H4 (cell line): ENCODE measurements around the gene GNB1. TPM values are rescaled to one million over a fixed set of nuclear protein-coding genes. Genes with fewer than 3 reads are reported as not detected.
"Not testable (repeated sequence)": the region's sequence is repeated elsewhere in the genome, so short reads cannot be mapped to it uniquely, and the experiment has no call there.

Source experiments
- DNase-seq: peaks from one replicate; pipeline ENCODE4 v3.0.0-alpha.2; 2015; ENCODE audit warnings: low spot score
- total RNA-seq: library from RNA; depleted of rRNA; stranded (reverse); fragments of >200 nt; shearing (Covaris generic); gene quantifications from 2 replicates; pipeline ENCODE4 v1.2.3, GENCODE V29; 2014

The GNB1 gene
- total RNA-seq, 1 experiment from 2014 or later: 75.8 TPM

- DNase-seq: peak; percentile 53
These were observed 627 bp upstream of the GNB1 start for GRCh38 chr1:1891349-1892078.

DNA sequence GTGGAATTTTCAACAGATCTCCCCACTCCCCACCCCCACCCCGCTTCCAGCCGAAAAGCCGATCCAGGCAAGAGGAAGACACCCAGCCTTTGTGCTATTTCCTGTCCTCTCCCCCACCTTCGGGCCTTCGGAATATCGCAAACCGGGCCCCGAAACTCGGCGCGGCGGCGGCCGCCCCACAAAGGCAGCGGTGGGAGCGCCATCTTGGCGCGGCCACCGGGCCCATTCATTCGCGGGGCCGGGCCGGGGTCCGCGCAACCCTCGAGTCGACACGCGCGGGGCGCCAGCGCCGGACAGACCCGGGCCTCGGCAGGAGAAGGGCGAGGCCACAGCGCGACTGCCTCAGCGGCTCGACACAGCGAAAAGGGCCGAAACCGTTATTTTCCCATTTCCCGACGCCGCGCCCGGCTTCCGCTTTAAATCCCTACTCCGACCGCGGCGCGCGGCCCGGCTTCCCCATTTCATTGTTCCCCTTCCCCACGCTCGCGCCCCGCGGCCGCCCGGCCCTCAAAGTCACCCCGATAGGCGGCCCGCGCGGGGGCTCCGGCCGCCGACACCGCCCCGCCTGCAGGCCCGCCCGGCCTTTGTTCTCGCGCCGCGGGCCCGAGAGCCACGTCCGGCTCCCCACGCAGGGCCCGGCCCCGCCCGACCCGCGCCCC lies 911 bp downstream of the GNB1 start:
- no peak for DNase-seq

DNA sequence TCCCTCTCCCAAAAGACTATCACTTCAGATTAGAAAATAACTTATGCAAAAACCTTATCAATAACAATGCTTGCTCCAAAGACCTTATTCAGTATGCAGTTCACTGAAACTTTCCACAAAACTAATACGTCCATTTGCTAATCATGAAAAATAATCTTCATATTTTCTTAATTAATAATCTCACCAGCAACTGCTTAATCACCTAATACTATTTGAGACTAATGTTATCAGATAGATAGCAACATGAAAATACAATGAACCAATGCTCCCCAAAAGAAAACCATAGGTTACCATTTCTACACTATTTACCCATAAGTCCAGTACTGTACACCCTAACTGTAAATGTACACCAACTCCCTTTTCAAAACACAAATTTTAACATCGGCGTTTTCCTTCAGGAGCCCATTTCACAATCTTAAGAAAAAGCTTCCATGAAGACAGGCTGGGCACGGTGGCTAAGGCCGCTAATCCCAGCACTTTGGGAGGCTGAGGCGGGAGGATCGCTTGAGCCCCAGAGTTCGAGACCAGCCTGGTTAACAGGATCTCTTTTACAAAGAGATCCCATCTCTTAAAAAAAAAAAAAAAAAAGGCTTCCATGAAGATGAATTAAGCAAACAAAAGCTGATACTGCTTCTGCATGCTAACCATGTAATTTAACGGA lies 1.7 kb downstream of the GNB1 start:
- no peak for DNase-seq

- not testable (repeated sequence) for DNase-seq
These were observed 7.0 kb downstream of the GNB1 start for GRCh38 chr1:1883890-1884289.

- no peak for DNase-seq
These were observed 7.6 kb downstream of the GNB1 start for GRCh38 chr1:1883092-1883873.

DNA sequence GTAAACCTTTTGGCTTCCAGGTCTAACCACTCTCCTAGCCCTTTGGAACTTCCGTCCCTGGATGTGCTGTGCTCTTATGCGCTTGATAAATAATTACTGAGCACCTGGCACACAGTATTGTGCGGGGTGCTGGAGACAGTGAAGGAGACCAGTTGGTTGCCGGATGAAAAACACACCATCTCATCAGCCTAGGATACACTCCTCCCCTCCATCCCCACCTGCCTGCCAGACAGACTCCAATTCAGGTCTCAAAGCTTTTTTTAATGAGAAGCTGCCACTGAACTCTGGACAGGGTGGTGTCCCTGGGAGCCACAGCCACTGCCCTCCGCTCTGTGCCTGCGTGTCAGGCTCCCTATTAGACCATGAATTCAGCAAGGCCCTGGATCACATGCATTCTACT lies 9.2 kb downstream of the GNB1 start:
- DNase-seq: no peak

DNA sequence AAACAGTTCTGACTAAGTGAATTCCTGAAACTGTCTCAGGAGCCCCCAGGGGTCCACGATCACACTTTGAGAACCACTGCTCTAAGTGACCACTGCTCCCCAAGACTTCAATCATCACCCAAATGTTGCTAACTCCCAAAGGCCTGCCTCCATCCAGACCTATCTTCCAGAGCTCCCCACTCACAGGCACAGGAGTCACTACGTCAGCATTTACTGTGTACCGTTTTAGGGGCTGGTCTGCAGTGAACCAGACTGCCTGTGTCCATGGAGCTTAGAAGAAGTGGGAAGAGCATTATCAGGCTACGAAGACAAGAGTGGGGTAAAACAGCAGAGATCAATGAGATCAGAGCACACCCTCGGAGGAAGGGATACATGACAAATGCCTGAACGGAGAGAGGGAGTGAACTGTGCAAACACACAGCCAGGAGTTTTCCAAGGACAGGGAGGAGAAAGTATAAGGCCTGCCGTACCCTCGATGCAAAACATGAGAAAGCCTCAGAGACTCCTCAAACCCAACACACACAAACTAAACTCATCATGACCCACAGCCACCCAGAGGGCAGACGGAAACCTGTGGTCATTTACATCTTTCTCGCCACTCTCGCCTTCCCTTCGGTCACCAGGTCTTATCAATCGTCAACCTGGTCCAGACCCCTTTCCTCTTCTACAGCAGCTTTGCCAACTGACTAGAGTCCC lies 10.1 kb downstream of the GNB1 start:
- no peak for DNase-seq

DNA sequence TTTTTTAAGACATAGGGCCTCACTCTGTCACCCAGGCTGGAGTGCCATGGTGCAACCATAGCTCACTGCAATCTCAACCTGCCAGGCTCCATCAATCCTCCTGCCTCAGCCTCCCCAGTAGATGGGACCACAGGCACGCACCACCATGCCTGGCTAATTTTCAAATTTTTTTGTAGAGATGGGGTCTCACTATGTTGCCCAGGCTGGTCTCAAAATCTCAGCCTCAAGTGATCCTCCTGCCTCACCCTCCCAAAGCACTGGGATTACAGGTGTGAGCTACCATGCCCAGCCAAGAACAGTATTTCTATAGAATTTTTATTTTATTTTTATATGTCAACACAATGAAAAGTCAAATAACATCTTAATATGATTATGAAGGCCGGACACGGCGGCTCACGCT lies 10.9 kb downstream of the GNB1 start:
- DNase-seq: no peak

GRCh38 chr1:1877865-1878436 lies 12.9 kb downstream of the GNB1 start:
- DNase-seq: no peak

DNA sequence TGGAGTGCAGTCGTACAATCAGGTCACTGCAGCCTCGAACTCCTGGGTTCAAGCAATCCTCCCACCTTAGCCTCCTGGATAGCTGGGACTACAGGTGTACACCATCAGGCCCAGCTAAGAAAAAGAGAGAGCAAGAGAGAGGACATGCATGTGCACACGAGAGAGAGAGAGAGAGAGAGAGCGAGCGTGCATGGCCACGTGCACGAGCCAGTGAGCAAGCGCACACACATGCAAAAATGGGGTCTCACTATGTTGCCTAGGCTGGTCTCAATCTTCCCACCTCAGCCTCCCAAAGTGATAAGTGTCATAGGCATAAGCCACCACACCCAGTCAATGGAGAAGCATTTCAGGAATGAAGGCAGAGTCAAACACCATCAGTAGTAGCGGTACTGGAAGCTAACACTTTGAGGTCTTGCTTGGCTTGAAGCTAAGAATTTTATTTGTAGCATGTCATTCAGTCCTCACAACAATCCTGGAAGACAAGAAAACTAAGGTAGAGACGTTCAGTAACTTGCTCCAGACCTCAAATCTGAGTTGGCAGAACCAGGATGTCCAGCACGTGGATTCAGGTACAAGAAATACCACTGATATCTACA lies 14.5 kb downstream of the GNB1 start:
- DNase-seq: no peak

- DNase-seq: no peak
These were observed 15.0 kb downstream of the GNB1 start for GRCh38 chr1:1875932-1876331.

- no peak for DNase-seq
These were observed 16.0 kb downstream of the GNB1 start for GRCh38 chr1:1874901-1875300.

- DNase-seq: no peak
These were observed 17.7 kb downstream of the GNB1 start for GRCh38 chr1:1873186-1873585.

GRCh38 chr1:1872329-1872994 lies 18.4 kb downstream of the GNB1 start:
- no peak for DNase-seq

DNA sequence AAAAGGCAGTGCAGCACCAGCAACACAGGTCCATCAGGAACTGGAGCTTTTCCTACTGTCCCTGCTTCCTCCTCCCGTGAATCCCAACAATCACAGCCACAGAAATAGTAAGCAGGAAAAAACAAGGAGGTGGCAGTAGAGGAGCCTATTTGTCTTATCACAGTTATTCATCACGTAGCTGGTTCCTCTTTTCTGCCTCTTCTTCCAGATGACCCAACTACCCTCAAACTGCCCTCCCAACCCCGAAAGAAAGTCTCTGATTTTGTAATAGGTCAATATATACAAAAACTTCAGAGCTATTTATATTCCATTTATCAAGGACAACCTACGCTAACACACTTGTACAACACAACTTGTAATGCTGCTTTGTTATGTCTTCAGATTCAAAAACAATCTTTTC lies 21.4 kb downstream of the GNB1 start:
- no peak for DNase-seq

DNA sequence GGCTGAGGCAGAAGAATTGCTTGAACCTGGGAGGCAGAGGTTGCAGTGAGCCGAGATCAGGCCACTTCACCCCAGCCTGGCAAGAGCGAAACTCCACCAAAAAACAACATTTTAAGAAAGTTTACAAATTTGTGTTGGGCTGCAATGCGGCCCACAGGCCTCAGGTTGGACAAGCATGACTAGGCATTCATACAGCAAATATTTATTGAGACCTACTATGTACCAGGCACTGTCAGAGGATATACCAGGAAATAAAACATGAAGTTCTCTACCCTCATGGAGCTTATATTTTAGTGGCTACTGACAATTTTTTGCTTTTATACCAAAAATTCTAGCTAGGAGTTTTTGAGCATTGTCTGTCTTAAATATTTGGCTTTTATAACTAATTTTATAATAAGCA lies 23.7 kb downstream of the GNB1 start:
- no peak for DNase-seq

- no peak for DNase-seq
These were observed 27.9 kb downstream of the GNB1 start for GRCh38 chr1:1862905-1863547.

GRCh38 chr1:1861761-1862310 lies 29.1 kb downstream of the GNB1 start:
- DNase-seq: not testable (repeated sequence)

DNA sequence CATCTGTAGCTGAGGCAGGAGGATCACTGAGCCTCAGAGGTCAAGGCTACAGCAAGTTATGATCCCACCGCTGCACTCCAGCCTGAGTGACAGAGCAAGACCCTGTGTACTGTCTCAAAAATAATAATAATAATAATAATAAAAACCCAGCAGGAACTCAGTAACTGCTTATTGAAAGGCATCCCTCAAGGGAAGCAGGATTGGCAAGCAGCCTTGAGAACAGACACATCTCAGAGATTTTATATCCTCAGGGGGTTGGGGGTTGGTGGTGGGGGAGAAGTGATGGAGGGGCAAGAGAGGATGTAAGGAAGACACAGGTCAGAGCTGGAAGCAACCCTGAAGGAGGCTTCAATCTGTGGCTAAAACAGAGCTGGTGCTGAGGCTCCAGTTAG lies 29.6 kb downstream of the GNB1 start:
- DNase-seq: no peak
